Astrocyte (in vitro differentiated cells and primary cell): ENCODE results near the gene PYY. TPM values are rescaled to one million over a fixed set of nuclear protein-coding genes. Genes with fewer than 3 reads are reported as not detected.

ENCODE experiments used
- DNase-seq: peaks from one replicate; pipeline ENCODE4 v3.0.0-alpha.2; 2010; ENCODE audit warnings: low read depth
- FAIRE-seq: peaks from 2 replicates; lab custom pipeline; 2011; peaks lifted over from hg19 to GRCh38; lab: Jason Lieb, UNC
- H2AFZ ChIP-seq: 2 replicates; pipeline ENCODE4 v1.6.0; 2012; ENCODE audit warnings: low read depth, low read length, inconsistent platforms
- H3K27ac ChIP-seq: 2 replicates; pipeline ENCODE4 v1.5.1; 2011; ENCODE audit warnings: low read depth, low read length, inconsistent platforms
- H3K27me3 ChIP-seq: 2 replicates; pipeline ENCODE4 v1.6.0; 2011; ENCODE audit warnings: low read length, inconsistent platforms; ENCODE audit not compliant: insufficient read depth
- H3K36me3 ChIP-seq: 2 replicates; pipeline ENCODE4 v1.5.1; 2011; ENCODE audit warnings: low read length, inconsistent platforms; ENCODE audit not compliant: insufficient read depth
- H3K4me1 ChIP-seq: 2 replicates; pipeline ENCODE4 v1.5.1; 2011; ENCODE audit warnings: low read length, inconsistent platforms; ENCODE audit not compliant: insufficient read depth
- H3K4me2 ChIP-seq: 2 replicates; pipeline ENCODE4 v1.6.0; 2012; ENCODE audit warnings: low read length, inconsistent platforms
- H3K4me3 ChIP-seq: 2 replicates; pipeline ENCODE4 v1.5.1; 2011; ENCODE audit warnings: low read depth, mild to moderate bottlenecking, low read length, inconsistent platforms; ENCODE audit not compliant: insufficient read depth
- H3K79me2 ChIP-seq: 2 replicates; pipeline ENCODE4 v1.6.0; 2012; ENCODE audit warnings: mild to moderate bottlenecking, low read length, inconsistent platforms; ENCODE audit not compliant: insufficient read depth
- H3K9ac ChIP-seq: 2 replicates; pipeline ENCODE4 v1.6.0; 2012; ENCODE audit warnings: mild to moderate bottlenecking, low read length, inconsistent platforms
- H3K9me3 ChIP-seq: 2 replicates; pipeline ENCODE4 v1.5.1; 2012; ENCODE audit warnings: low read depth, mild to moderate bottlenecking, low read length, inconsistent platforms; ENCODE audit not compliant: insufficient read depth
- H4K20me1 ChIP-seq: 2 replicates; pipeline ENCODE4 v1.6.0; 2012; ENCODE audit warnings: low read length, inconsistent platforms; ENCODE audit not compliant: insufficient read depth
- H3K27ac Mint-ChIP-seq: one replicate; pipeline ENCODE4 v1.8.0; 2021; ENCODE audit warnings: mild to moderate bottlenecking, mixed read lengths; ENCODE audit not compliant: unreplicated experiment
- H3K27me3 Mint-ChIP-seq: one replicate; pipeline ENCODE4 v1.8.0; 2021; ENCODE audit warnings: low read depth, mixed read lengths; ENCODE audit not compliant: unreplicated experiment
- H3K36me3 Mint-ChIP-seq: one replicate; pipeline ENCODE4 v1.8.0; 2021; ENCODE audit warnings: low read depth, mixed read lengths; ENCODE audit not compliant: unreplicated experiment
- H3K4me1 Mint-ChIP-seq: one replicate; pipeline ENCODE4 v1.8.0; 2021; ENCODE audit warnings: low read depth, mixed read lengths; ENCODE audit not compliant: unreplicated experiment
- H3K4me3 Mint-ChIP-seq: one replicate; pipeline ENCODE4 v1.8.0; 2021; ENCODE audit warnings: mild to moderate bottlenecking, moderate library complexity, mixed read lengths; ENCODE audit not compliant: unreplicated experiment
- H3K9me3 Mint-ChIP-seq: one replicate; pipeline ENCODE4 v1.8.0; 2021; ENCODE audit warnings: mild to moderate bottlenecking, mixed read lengths; ENCODE audit not compliant: unreplicated experiment
- EZH2 ChIP-seq: IDR thresholded peaks from 2 replicates; pipeline ENCODE4 v1.6.1; 2012; ENCODE audit warnings: mild to moderate bottlenecking, low read length, inconsistent platforms; ENCODE audit not compliant: insufficient read depth
- total RNA-seq: library from RNA; stranded (reverse); gene quantifications from 2 replicates; pipeline ENCODE4 v1.2.1, GENCODE V29; 2021
- TF ChIP-seq, protein P1 (sequence below): IDR thresholded peaks from 2 replicates; pipeline ENCODE4 v1.5.1; 2011; ENCODE audit warnings: low read depth, mild to moderate bottlenecking, inconsistent platforms, low read length, moderate library complexity; ENCODE audit not compliant: insufficient read depth

The PYY gene
- total RNA-seq, 1 donor from 2014 or later = not detected

DNA sequence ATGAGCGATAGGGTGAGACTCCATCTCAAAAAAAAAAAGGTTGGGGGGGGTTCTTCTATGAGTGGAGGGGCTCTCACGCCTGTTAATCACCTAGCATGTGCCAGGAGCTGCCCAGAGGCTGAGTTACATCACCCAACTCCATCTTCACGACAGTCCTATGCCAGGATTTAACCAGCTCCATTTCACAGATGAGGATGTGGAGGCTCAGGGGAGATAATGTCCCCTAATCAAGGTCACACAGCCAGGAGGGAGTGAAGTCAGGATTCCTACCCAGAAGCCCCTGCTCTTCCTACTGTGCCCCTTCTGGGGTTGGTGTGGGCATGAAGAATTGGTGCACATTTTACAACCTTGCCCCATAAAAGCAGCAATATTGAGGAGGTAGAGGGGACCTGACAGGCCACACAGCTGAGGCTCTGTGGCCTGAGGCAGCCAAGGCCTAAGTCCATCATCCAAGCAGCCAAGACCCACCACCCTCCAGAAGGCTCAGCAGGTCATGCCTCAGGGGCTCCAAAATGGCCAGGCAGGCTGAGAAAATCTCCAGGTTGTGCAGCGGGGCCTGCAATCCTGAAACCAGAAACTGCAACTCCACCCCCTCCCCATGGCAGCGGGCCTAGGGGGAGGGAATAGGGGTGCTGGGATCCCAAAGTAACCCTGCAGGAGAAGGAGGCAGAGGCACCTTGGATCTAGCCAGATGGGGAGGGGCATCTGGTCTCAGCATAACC, 18.4 kb downstream of the PYY start:
- Histone ChIP-seq H2AFZ (no peak overlapping the region), H3K27me3 (peaks cover 7% of the 10 kb centered on the region), H3K4me3 (no peak overlapping the region), H3K9ac (no peak overlapping the region), H4K20me1 (no peaks in the 10 kb centered on the region), H3K9me3 (no peaks in the 10 kb centered on the region), H3K36me3 (no peaks in the 10 kb centered on the region), H3K79me2 (no peaks in the 10 kb centered on the region), H3K4me2 (no peak overlapping the region), H3K27ac (no peak overlapping the region), H3K4me1 (no peaks in the 10 kb centered on the region)
- no peaks in the 10 kb centered on the region for H3K9me3 Mint-ChIP-seq
- H3K36me3 Mint-ChIP-seq = no peaks in the 10 kb centered on the region
- FAIRE-seq = no peak
- H3K4me1 Mint-ChIP-seq = peaks cover 3% of the 10 kb centered on the region
- no peak overlapping the region for H3K4me3 Mint-ChIP-seq
- TF ChIP-seq, protein P1, sequence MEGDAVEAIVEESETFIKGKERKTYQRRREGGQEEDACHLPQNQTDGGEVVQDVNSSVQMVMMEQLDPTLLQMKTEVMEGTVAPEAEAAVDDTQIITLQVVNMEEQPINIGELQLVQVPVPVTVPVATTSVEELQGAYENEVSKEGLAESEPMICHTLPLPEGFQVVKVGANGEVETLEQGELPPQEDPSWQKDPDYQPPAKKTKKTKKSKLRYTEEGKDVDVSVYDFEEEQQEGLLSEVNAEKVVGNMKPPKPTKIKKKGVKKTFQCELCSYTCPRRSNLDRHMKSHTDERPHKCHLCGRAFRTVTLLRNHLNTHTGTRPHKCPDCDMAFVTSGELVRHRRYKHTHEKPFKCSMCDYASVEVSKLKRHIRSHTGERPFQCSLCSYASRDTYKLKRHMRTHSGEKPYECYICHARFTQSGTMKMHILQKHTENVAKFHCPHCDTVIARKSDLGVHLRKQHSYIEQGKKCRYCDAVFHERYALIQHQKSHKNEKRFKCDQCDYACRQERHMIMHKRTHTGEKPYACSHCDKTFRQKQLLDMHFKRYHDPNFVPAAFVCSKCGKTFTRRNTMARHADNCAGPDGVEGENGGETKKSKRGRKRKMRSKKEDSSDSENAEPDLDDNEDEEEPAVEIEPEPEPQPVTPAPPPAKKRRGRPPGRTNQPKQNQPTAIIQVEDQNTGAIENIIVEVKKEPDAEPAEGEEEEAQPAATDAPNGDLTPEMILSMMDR = no peak
- TF ChIP-seq EZH2 = no peak
- no peak for DNase-seq
- no peak overlapping the region for H3K27ac Mint-ChIP-seq
- peaks cover 39% of the 10 kb centered on the region for H3K27me3 Mint-ChIP-seq

DNA sequence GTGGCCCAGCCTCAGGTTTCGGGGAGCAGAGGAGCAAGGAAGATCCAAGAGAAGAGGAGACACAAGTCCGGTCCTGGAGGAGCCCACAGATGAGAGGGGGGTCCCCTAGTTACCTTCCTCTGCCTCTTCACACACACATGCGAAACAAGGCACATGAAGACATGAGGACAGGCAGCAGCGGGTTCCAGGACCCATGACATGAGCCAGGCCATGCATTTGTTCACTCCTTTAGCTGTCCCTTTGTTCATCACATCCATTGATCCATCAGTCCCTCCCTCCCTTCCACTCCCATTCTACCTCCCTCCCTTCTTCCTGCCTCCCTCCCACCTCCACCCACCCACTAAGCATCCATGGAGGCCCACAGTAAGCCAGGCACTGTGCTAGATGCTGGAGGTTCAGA, 20.8 kb downstream of the PYY start:
- Mint-ChIP-seq H3K36me3 (no peaks in the 10 kb centered on the region), H3K4me1 (peaks cover 3% of the 10 kb centered on the region), H3K9me3 (no peaks in the 10 kb centered on the region), H3K27me3 (peaks cover 31% of the 10 kb centered on the region), H3K27ac (no peak overlapping the region), H3K4me3 (no peak overlapping the region)
- Histone ChIP-seq H3K27ac (no peak overlapping the region), H4K20me1 (no peaks in the 10 kb centered on the region), H3K9ac (no peak overlapping the region), H2AFZ (no peak overlapping the region), H3K36me3 (no peaks in the 10 kb centered on the region), H3K4me2 (no peak overlapping the region), H3K4me3 (no peak overlapping the region), H3K4me1 (no peaks in the 10 kb centered on the region), H3K79me2 (no peaks in the 10 kb centered on the region), H3K27me3 (peaks cover 14% of the 10 kb centered on the region), H3K9me3 (no peaks in the 10 kb centered on the region)
- DNase-seq = no peak
- no peak for FAIRE-seq
- TF ChIP-seq EZH2 = no peak
- TF ChIP-seq, protein P1 = no peak

DNA sequence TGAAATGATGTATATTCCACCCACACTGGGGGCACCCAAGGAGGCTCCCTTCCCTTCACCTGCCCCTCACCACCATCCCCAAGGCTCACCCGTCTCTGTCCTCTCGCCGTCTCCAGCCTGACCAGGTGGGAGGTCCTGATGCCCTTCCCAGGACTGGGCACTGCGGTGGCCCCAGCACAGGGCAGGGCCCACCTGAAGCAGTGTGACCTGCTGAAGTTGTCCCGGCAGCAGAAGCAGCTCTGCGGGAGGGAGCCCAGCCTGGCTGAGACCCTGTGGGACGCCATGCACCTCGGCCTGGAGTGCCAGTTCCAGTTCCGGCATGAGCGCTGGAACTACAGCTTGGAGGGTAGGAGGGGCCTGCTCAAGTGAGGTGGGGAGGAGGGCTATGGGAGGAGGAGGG, 21.4 kb downstream of the PYY start:
- Histone ChIP-seq H3K9ac (no peak overlapping the region), H3K4me2 (no peak overlapping the region), H4K20me1 (no peaks in the 10 kb centered on the region), H3K27ac (no peak overlapping the region), H3K9me3 (no peaks in the 10 kb centered on the region), H3K4me3 (no peak overlapping the region), H3K79me2 (no peaks in the 10 kb centered on the region), H3K36me3 (no peaks in the 10 kb centered on the region), H3K4me1 (no peaks in the 10 kb centered on the region), H3K27me3 (peaks cover 19% of the 10 kb centered on the region), H2AFZ (no peak overlapping the region)
- Mint-ChIP-seq H3K4me3 (no peak overlapping the region), H3K27ac (peak overlapping the region; percentile 47), H3K4me1 (peaks cover 7% of the 10 kb centered on the region), H3K36me3 (no peaks in the 10 kb centered on the region), H3K9me3 (no peaks in the 10 kb centered on the region), H3K27me3 (peaks cover 33% of the 10 kb centered on the region)
- DNase-seq = no peak
- no peak for TF ChIP-seq EZH2
- TF ChIP-seq, protein P1 = no peak
- FAIRE-seq = no peak
